K562 (cell line): ENCODE measurements around the gene TARP.

ENCODE experiments used
- ATAC-seq: fragments of 200-7000 bp; cut with Tn5 transposase; 3 replicates; pipeline ENCODE4 v1.9.1; 2020; ENCODE audit warnings: moderate library complexity
- BruUV-seq: library from RNA; stranded (reverse); fragments of 400-500 nt; replicated peaks from 2 replicates; lab custom pipeline; 2021; lab: Mats Ljungman, UMichigan
- CTCF ChIA-PET: fragments of 300-600 bp; formaldehyde crosslinking; extraction: SDS; loops from one replicate; lab custom pipeline; 2021; ENCODE audit warnings: low intra/inter-chr PET ratio; lab: Yijun Ruan, JAX
- POLR2A ChIA-PET: fragments of 300-600, 350-650 bp; sonication (Branson Sonifier 250); formaldehyde crosslinking; extraction: SDS; loops from one replicate; lab custom pipeline; 2021; ENCODE audit warnings: antibody characterized with exemption, inconsistent platforms; lab: Yijun Ruan, JAX
- DNase-seq, 4 experiments: peaks; one replicate each; pipeline versions ENCODE4 v3.0.0 to v3.0.0-alpha.2; 2011 to 2018; ENCODE audit warnings: low spot score in 3 of 4, mixed read lengths in 3 of 4; ENCODE audit errors: extremely low read depth in 1 of 4
- FAIRE-seq: peaks from 2 replicates; lab custom pipeline; 2011; peaks lifted over from hg19 to GRCh38; lab: Jason Lieb, UNC
- H2AFZ ChIP-seq: 2 replicates; pipeline ENCODE4 v1.6.0; 2011; ENCODE audit warnings: low read depth, low read length, control low read depth, inconsistent platforms
- H3K27ac ChIP-seq: fragments of 200-600 bp; 3 replicates; pipeline ENCODE4 v1.8.0; 2011; ENCODE audit warnings: low read depth, mild to moderate bottlenecking, control low read depth, inconsistent platforms, low read length, moderate library complexity, mixed read lengths; ENCODE audit errors: extremely low read depth
- H3K27me3 ChIP-seq, 2 experiments: fragments of 300-600 bp in 1 of 2; 2 replicates in 1 of 2; 3 replicates in 1 of 2; pipeline versions ENCODE4 v1.6.0 to v1.8.0; 2011; ENCODE audit warnings: inconsistent platforms in 2 of 2, low read length in 2 of 2, mild to moderate bottlenecking in 1 of 2, mixed read lengths in 1 of 2, moderate library complexity in 1 of 2; ENCODE audit not compliant: control insufficient read depth in 2 of 2, insufficient read depth in 2 of 2
- H3K36me3 ChIP-seq: fragments of 300-600 bp; 3 replicates; pipeline ENCODE4 v1.8.0; 2011; ENCODE audit warnings: mild to moderate bottlenecking, low read length, inconsistent platforms; ENCODE audit not compliant: control insufficient read depth, insufficient read depth
- H3K4me1 ChIP-seq, 2 experiments: fragments of 200-600 bp in 1 of 2; replicated peaks in 1 of 2; 2 replicates in 1 of 2; 3 replicates in 1 of 2; pipeline versions ENCODE4 v1.5.1 to v1.8.0; 2011; ENCODE audit warnings: inconsistent platforms in 2 of 2, low read length in 2 of 2, mild to moderate bottlenecking in 1 of 2, mixed read lengths in 1 of 2, moderate library complexity in 1 of 2; ENCODE audit not compliant: control insufficient read depth in 2 of 2, insufficient read depth in 2 of 2
- H3K4me2 ChIP-seq: 2 replicates; pipeline ENCODE4 v1.6.1; 2011; ENCODE audit warnings: low read length, control low read depth, inconsistent platforms, mixed read lengths; ENCODE audit not compliant: insufficient read depth
- H3K4me3 ChIP-seq: fragments of 200-600 bp; sonication (generic), shearing (Covaris generic); 2 replicates; pipeline ENCODE4 v1.5.1; 2016; ENCODE audit warnings: control low read depth, inconsistent platforms
- H3K79me2 ChIP-seq: fragments of 200-600 bp; 3 replicates; pipeline ENCODE4 v1.8.0; 2011; ENCODE audit warnings: low read length, inconsistent platforms; ENCODE audit not compliant: control insufficient read depth, insufficient read depth
- H3K9ac ChIP-seq, 2 experiments: 2 replicates each; pipeline versions ENCODE4 v1.6.0 to v1.6.1; 2011; ENCODE audit warnings: low read depth in 2 of 2, low read length in 2 of 2, control low read depth in 1 of 2, inconsistent platforms in 1 of 2, mild to moderate bottlenecking in 1 of 2, mixed read lengths in 1 of 2; ENCODE audit not compliant: insufficient read depth in 1 of 2
- H3K9me1 ChIP-seq: one replicate; pipeline ENCODE4 v1.6.0; 2011; ENCODE audit warnings: inconsistent platforms, mild to moderate bottlenecking, low read length, moderate library complexity; ENCODE audit not compliant: control insufficient read depth, insufficient read depth
- H3K9me3 ChIP-seq: replicated peaks from 2 replicates; pipeline ENCODE4 v1.5.1; 2011; ENCODE audit warnings: low read depth, low read length, inconsistent platforms; ENCODE audit not compliant: control insufficient read depth, insufficient read depth
- H4K20me1 ChIP-seq: replicated peaks from 2 replicates; pipeline ENCODE4 v1.6.1; 2011; ENCODE audit warnings: low read length, inconsistent platforms, mixed read lengths; ENCODE audit not compliant: control insufficient read depth, insufficient read depth
- CXXC5 ChIP-seq: fragments of 250-450 bp; sonication (Bioruptor Pico); IDR thresholded peaks from 2 replicates; pipeline ENCODE4 v1.8.0; 2022; ENCODE audit warnings: inconsistent platforms, mild to moderate bottlenecking, moderate library complexity
- FOXJ2 ChIP-seq: fragments of 200-800 bp; sonication (Bioruptor generic); IDR thresholded peaks from 2 replicates; pipeline ENCODE4 v1.6.1; 2016; ENCODE audit warnings: missing genetic modification characterization, missing compliant biosample characterization
- HDAC1 ChIP-seq, 2 experiments: fragments of 450-650 bp; IDR thresholded peaks; 2 replicates each; pipeline ENCODE4 v1.6.1; 2016 to 2017; ENCODE audit warnings: inconsistent platforms in 1 of 2, mild to moderate bottlenecking in 1 of 2, moderate library complexity in 1 of 2
- HNRNPL ChIP-seq: fragments of 200-400 bp; formaldehyde crosslinking; IDR thresholded peaks from 2 replicates; pipeline ENCODE4 v1.6.1; 2017; ENCODE audit warnings: low read depth, mild to moderate bottlenecking, low read length
- KAT2B ChIP-seq: IDR thresholded peaks from one replicate; pipeline ENCODE4 v1.6.1; 2012; ENCODE audit warnings: low read depth, mild to moderate bottlenecking, control low read depth, inconsistent platforms, low read length, moderate library complexity
- NFE2 ChIP-seq: IDR thresholded peaks from 2 replicates; pipeline ENCODE4 v1.6.1; 2014; ENCODE audit warnings: antibody characterized with exemption, low read depth
- NONO ChIP-seq, 2 experiments: fragments of 200-400 bp in 1 of 2; fragments of 450-650 bp in 1 of 2; formaldehyde crosslinking in 1 of 2; IDR thresholded peaks; 2 replicates each; pipeline ENCODE4 v1.6.1; 2017; ENCODE audit warnings: low read depth in 2 of 2, mild to moderate bottlenecking in 2 of 2, moderate library complexity in 2 of 2, low read length in 1 of 2
- PCBP1 ChIP-seq: fragments of 200-400 bp; formaldehyde crosslinking; IDR thresholded peaks from 2 replicates; pipeline ENCODE4 v1.6.1; 2018; ENCODE audit warnings: mild to moderate bottlenecking, low read depth, low read length; ENCODE audit not compliant: poor library complexity, severe bottlenecking
- SAFB2 ChIP-seq: fragments of 200-400 bp; formaldehyde crosslinking; IDR thresholded peaks from 2 replicates; pipeline ENCODE4 v1.6.1; 2018; ENCODE audit warnings: borderline replicate concordance, low read length, low read depth, moderate library complexity; ENCODE audit not compliant: severe bottlenecking
- SNRNP70 ChIP-seq: fragments of 200-400 bp; formaldehyde crosslinking; optimal IDR thresholded peaks from 2 replicates; pipeline ENCODE3; 2017; ENCODE audit warnings: low read depth, low read length
- WGBS: fragments of 100-300 bp; shearing (Covaris generic); methylation state at CpG from one replicate; pipeline ENCODE4 v1.1.6; 2016; ENCODE audit warnings: low coverage, mixed read lengths; ENCODE audit not compliant: insufficient coverage; ENCODE audit errors: missing lambda C conversion rate; 5-methylcytosine and 5-hydroxymethylcytosine counted together
- in situ Hi-C: fragments of 300-500 bp; cut with MboI; formaldehyde crosslinking; loops from 4 replicates; pipeline ENCODE4 v1.15.0; 2018; ENCODE audit warnings: inconsistent platforms, mixed read lengths
- intact Hi-C: fragments of 100-400 bp; cut with micrococcal nuclease; formaldehyde crosslinking; loops from 2 replicates; pipeline ENCODE4 v1.14.2; 2022
- TF ChIP-seq, protein P1 (sequence below): fragments of 450-650 bp; formaldehyde crosslinking; IDR thresholded peaks from 2 replicates; pipeline ENCODE4 v1.4.0; 2020; ENCODE audit warnings: mild to moderate bottlenecking, moderate library complexity
- TF ChIP-seq, protein P2 (sequence below), 2 experiments: fragments of 450-650 bp; conservative IDR thresholded peaks; 2 replicates each; pipeline ENCODE4 v1.6.1; 2017; ENCODE audit warnings: mild to moderate bottlenecking in 2 of 2, moderate library complexity in 2 of 2
- TF ChIP-seq, protein P3 (sequence below): fragments of 450-650 bp; IDR thresholded peaks from 2 replicates; pipeline ENCODE4 v1.6.1; 2017; ENCODE audit warnings: mild to moderate bottlenecking, moderate library complexity
- TF ChIP-seq, protein P4 (sequence below): fragments of 450-650 bp; formaldehyde crosslinking; IDR thresholded peaks from 2 replicates; pipeline ENCODE4 v1.4.0; 2020; ENCODE audit warnings: mild to moderate bottlenecking, mixed read lengths

TARP gene

DNA sequence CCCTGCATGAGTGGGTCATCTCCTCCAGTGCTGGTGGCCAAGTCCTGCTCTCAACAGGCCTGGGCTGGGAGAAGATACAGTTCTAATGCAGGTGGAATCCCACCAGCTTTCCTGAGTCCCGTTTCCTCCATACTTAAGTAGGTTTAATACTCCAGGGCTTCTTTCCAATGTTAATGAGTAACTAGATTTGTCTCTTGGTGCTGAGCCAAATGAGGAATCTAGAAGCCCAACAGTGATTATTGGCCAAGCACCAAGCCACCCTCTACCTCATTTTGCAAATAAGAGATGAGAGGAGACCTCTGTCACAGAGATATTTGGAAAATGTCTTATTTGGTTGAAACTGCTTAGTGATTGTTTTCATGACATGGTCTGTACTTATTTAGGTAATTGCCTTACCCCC is 58.3 kb downstream of the TARP start:
- in situ Hi-C loops = no loop called here
- H3K4me3 ChIP-seq = no peak overlapping the region
- no peaks in the 10 kb centered on the region for H3K9me1 ChIP-seq
- ChIA-PET POLR2A (interaction anchor here (0.6 to 1.5 kb wide), 15 partner anchors 8 to 794 kb away, joined by 3 to 6 read pairs (median 4); no protein-coding TSS in a partner anchor), CTCF (interaction anchor here (0.6 to 2.1 kb wide), 9 partner anchors 104 to 314 kb away, joined by 3 to 8 read pairs (median 4); no protein-coding TSS in a partner anchor)
- WGBS = 44% methylated on average over 1 of the region's 1 CpG
- H3K9me3 ChIP-seq = no peaks in the 10 kb centered on the region
- H2AFZ ChIP-seq = no peak overlapping the region
- H3K36me3 ChIP-seq = peaks cover 35% of the 10 kb centered on the region
- BruUV-seq = no TSS peak
- no peak overlapping the region for H3K4me2 ChIP-seq
- no peaks in the 10 kb centered on the region for H3K79me2 ChIP-seq
- intact Hi-C loops = loop anchor here (2.0 to 5.0 kb wide), 4 partner anchors 104 to 157 kb away; no protein-coding TSS in a partner anchor
- ATAC-seq (no peak), DNase-seq (no peak), FAIRE-seq (no peak)
- no peaks in the 10 kb centered on the region for H4K20me1 ChIP-seq
- no peaks in the 10 kb centered on the region for H3K4me1 ChIP-seq
- H3K27ac ChIP-seq = no peak overlapping the region
- H3K27me3 ChIP-seq = no peaks in the 10 kb centered on the region
- no peak overlapping the region for H3K9ac ChIP-seq
- TF ChIP-seq, protein P1, sequence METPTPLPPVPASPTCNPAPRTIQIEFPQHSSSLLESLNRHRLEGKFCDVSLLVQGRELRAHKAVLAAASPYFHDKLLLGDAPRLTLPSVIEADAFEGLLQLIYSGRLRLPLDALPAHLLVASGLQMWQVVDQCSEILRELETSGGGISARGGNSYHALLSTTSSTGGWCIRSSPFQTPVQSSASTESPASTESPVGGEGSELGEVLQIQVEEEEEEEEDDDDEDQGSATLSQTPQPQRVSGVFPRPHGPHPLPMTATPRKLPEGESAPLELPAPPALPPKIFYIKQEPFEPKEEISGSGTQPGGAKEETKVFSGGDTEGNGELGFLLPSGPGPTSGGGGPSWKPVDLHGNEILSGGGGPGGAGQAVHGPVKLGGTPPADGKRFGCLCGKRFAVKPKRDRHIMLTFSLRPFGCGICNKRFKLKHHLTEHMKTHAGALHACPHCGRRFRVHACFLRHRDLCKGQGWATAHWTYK (CRISPR knock-in tag) = no peak
- no peak for TF ChIP-seq SNRNP70
- TF ChIP-seq, protein P2, sequence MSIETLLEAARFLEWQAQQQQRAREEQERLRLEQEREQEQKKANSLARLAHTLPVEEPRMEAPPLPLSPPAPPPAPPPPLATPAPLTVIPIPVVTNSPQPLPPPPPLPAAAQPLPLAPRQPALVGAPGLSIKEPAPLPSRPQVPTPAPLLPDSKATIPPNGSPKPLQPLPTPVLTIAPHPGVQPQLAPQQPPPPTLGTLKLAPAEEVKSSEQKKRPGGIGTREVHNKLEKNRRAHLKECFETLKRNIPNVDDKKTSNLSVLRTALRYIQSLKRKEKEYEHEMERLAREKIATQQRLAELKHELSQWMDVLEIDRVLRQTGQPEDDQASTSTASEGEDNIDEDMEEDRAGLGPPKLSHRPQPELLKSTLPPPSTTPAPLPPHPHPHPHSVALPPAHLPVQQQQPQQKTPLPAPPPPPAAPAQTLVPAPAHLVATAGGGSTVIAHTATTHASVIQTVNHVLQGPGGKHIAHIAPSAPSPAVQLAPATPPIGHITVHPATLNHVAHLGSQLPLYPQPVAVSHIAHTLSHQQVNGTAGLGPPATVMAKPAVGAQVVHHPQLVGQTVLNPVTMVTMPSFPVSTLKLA (conservative IDR thresholded peaks at IDR 0.05) = no peak
- TF ChIP-seq, protein P3, sequence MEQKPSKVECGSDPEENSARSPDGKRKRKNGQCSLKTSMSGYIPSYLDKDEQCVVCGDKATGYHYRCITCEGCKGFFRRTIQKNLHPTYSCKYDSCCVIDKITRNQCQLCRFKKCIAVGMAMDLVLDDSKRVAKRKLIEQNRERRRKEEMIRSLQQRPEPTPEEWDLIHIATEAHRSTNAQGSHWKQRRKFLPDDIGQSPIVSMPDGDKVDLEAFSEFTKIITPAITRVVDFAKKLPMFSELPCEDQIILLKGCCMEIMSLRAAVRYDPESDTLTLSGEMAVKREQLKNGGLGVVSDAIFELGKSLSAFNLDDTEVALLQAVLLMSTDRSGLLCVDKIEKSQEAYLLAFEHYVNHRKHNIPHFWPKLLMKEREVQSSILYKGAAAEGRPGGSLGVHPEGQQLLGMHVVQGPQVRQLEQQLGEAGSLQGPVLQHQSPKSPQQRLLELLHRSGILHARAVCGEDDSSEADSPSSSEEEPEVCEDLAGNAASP = no peak
- TF ChIP-seq HNRNPL = no peak
- no peak for TF ChIP-seq NFE2
- TF ChIP-seq HDAC1 (IDR thresholded peaks at IDR 0.05) = no peak
- TF ChIP-seq CXXC5 (CRISPR knock-in tag) = no peak
- no peak for TF ChIP-seq SAFB2
- no peak for TF ChIP-seq NONO (IDR thresholded peaks at IDR 0.05; ENCODE audit: low read depth in 2 of 2, low read length in 1 of 2)
- no peak for TF ChIP-seq FOXJ2 (tag)
- TF ChIP-seq, protein P4, sequence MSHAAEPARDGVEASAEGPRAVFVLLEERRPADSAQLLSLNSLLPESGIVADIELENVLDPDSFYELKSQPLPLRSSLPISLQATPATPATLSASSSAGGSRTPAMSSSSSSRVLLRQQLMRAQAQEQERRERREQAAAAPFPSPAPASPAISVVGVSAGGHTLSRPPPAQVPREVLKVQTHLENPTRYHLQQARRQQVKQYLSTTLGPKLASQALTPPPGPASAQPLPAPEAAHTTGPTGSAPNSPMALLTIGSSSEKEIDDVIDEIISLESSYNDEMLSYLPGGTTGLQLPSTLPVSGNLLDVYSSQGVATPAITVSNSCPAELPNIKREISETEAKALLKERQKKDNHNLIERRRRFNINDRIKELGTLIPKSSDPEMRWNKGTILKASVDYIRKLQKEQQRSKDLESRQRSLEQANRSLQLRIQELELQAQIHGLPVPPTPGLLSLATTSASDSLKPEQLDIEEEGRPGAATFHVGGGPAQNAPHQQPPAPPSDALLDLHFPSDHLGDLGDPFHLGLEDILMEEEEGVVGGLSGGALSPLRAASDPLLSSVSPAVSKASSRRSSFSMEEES (CRISPR knock-in tag) = no peak
- TF ChIP-seq KAT2B = no peak
- TF ChIP-seq PCBP1 = no peak
